Fibroblast of lung (primary cell): ENCODE data around the gene BTG4.

Experiments
- EZH2 ChIP-seq: IDR thresholded peaks from 2 replicates; pipeline ENCODE4 v1.5.1; 2012; ENCODE audit warnings: low read length, control low read depth, mild to moderate bottlenecking; ENCODE audit errors: missing control alignments
- TF ChIP-seq, protein P1 (sequence below), 2 donors: IDR thresholded peaks in 1 of 2; conservative IDR thresholded peaks in 1 of 2; 1 replicate in 1 of 2; 2 replicates in 1 of 2; pipeline ENCODE4 v1.5.1; 2011 to 2012; ENCODE audit warnings: low read length in 2 of 2, control low read depth in 1 of 2, inconsistent platforms in 1 of 2, low read depth in 1 of 2, mild to moderate bottlenecking in 1 of 2

DNA sequence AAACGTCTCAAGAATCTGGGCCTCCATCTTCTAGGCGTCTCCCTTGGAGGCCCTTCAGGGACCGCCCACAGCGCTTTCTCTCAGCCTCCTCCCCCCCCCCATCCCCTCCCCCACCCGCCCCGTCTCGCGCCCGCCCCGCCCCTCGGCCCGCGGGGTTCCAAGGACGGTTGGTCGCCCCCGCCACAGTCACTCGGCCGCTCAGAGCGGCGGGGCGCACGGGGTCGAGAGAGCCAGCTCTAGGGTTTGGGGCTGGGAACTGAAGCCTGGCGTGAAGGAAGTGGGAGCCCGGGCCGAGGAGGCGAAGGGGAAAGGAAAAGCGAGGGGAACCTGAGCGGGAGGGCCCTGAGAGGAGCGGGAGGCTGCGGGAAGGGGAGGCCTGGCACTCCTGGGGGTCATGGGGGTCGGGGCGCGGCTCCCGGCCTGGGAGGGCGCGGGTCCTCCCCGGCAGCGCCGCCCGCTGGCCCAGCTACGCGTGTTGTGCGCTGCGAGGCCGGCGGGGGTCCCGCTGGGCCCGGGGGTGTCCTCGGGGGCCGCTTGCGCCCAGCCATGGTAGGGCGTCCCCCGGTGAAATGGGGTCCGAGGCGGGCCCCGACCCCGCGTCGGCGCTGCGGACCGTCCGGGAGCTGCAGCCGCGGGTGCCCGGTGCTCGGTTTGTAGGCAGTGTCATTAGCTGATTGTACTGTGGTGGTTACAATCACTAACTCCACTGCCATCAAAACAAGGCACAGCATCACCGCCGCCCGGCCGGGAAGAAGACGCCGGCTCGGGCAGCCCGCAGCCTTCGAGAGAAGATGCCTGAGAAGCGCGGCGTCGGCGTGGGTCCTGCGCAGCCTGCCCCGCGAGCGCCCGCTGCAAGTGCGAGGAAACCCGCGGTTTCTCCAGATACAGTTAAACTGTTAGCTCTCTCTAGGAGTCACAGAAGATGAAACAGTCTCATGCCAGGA is at the start of gene BTG4:
- TF ChIP-seq, protein P1, sequence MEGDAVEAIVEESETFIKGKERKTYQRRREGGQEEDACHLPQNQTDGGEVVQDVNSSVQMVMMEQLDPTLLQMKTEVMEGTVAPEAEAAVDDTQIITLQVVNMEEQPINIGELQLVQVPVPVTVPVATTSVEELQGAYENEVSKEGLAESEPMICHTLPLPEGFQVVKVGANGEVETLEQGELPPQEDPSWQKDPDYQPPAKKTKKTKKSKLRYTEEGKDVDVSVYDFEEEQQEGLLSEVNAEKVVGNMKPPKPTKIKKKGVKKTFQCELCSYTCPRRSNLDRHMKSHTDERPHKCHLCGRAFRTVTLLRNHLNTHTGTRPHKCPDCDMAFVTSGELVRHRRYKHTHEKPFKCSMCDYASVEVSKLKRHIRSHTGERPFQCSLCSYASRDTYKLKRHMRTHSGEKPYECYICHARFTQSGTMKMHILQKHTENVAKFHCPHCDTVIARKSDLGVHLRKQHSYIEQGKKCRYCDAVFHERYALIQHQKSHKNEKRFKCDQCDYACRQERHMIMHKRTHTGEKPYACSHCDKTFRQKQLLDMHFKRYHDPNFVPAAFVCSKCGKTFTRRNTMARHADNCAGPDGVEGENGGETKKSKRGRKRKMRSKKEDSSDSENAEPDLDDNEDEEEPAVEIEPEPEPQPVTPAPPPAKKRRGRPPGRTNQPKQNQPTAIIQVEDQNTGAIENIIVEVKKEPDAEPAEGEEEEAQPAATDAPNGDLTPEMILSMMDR (conservative IDR thresholded peaks at IDR 0.05 in 1 of 2, IDR thresholded peaks at IDR 0.05 in 1 of 2; ENCODE audit: low read depth in 1 of 2, low read length in 2 of 2) = peak in 1 of 2 donors; percentile 15
- no peak for TF ChIP-seq EZH2
